GM12874 (cell line): Measurements from ENCODE around the gene SPNS2.

Experiments used
- TF ChIP-seq, protein P1 (sequence below): IDR thresholded peaks from 2 replicates; pipeline ENCODE4 v1.5.1; 2011; ENCODE audit warnings: low read depth, mild to moderate bottlenecking, control low read depth, low read length, moderate library complexity; ENCODE audit not compliant: insufficient read depth

SPNS2 gene

DNA sequence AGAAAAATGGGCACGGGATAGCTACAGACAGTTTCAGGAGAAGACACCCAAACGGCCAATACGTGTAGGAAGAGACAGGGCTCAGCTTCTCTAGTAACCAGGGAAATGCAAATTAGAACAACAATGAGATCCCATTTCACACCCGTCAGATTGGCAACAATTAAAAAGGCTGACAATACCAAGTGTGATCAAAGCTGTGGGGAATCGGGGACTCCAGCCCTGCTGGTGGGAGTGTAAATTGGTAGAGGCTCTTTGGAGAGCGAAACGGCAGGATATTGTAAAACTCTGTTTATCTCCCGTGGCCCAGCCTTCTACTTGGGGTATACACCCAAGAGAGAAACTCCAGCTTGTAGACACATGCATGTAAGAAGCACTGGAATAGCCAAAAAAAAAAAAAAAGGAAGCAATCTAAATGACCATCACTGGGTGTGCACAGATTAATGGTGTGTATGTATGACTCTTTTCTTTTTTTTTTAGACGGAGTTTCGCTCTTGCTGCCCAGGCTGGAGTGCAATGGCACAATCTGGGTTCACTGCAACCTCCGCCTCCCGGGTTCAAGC, 29.0 kb downstream of the SPNS2 start:
- TF ChIP-seq, protein P1, sequence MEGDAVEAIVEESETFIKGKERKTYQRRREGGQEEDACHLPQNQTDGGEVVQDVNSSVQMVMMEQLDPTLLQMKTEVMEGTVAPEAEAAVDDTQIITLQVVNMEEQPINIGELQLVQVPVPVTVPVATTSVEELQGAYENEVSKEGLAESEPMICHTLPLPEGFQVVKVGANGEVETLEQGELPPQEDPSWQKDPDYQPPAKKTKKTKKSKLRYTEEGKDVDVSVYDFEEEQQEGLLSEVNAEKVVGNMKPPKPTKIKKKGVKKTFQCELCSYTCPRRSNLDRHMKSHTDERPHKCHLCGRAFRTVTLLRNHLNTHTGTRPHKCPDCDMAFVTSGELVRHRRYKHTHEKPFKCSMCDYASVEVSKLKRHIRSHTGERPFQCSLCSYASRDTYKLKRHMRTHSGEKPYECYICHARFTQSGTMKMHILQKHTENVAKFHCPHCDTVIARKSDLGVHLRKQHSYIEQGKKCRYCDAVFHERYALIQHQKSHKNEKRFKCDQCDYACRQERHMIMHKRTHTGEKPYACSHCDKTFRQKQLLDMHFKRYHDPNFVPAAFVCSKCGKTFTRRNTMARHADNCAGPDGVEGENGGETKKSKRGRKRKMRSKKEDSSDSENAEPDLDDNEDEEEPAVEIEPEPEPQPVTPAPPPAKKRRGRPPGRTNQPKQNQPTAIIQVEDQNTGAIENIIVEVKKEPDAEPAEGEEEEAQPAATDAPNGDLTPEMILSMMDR, result no peak

DNA sequence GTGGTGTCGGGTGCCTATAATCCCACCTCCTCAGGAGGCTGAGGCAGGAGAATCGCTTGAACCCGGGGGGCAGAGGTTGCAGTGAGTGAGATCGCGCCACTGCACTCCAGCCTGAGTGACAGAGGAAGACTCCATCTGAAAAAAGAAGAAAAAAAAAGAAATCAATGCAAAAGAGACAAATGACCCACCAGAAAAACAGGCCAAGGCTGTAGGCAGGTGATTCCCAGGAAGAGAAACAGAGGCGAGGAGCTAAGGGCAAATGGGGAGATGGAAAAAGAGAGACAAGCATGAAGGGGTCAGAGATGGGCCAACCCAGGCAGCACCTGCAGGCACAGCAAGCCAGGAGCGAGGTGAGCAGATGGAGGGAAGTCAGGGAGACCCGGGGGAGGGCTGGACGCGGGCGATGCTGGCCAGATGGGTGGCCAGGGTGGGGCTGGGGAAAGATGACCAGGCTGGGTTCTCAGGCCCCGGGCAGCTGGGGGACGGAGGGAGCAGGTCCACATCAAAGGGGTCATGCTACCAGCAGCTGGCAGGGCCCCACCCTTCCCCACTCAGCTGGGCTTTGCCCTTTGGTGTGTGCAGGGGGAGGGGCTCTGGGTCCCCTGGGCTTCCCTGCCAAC, 31.0 kb downstream of the SPNS2 start:
- TF ChIP-seq, protein P1, result no peak

DNA sequence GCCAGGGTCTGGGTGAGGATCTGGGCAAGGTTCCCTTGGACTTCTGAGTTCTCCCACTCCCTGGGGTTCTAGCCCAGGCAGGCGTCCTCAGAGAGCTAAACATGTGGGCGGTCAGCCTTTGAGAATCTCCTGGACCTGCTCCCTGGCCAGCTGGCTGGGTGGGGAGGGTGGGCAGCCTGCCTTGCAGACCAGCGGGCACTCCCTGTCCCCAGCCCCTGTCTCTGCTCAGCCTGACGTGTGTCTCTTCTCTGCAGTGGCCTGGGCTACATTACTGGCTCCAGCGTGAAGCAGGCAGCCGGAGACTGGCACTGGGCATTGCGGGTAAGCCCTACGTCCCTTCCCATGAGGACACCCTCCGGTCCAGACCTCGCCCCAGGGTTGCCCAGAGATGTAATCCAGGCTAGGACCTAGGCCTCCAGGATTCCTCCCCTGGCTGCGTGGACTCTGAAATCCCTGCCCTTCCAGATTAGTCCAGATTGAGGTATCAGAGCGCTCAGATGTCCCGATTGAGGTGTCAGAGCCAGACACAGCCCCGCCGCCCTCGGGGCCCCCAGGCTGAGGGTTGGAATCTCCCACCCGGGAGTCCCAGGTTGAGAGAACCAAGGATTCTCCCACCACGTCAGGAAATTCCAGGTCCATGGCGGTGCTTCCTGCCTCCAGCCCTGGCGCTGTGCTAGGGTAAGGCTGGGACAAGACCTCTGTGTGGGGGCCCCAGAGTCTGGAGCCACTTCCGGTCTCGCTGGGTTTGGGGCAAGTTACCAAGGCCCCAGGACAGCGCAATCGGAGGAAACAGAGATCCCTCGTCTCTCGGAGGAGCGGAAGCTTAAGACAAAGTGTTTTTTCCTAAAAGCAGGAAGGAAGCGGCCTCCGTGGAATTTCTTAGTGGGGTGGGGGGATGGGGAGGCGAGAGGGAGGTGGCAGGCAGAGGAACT, 32.4 kb downstream of the SPNS2 start:
- TF ChIP-seq, protein P1, result no peak

DNA sequence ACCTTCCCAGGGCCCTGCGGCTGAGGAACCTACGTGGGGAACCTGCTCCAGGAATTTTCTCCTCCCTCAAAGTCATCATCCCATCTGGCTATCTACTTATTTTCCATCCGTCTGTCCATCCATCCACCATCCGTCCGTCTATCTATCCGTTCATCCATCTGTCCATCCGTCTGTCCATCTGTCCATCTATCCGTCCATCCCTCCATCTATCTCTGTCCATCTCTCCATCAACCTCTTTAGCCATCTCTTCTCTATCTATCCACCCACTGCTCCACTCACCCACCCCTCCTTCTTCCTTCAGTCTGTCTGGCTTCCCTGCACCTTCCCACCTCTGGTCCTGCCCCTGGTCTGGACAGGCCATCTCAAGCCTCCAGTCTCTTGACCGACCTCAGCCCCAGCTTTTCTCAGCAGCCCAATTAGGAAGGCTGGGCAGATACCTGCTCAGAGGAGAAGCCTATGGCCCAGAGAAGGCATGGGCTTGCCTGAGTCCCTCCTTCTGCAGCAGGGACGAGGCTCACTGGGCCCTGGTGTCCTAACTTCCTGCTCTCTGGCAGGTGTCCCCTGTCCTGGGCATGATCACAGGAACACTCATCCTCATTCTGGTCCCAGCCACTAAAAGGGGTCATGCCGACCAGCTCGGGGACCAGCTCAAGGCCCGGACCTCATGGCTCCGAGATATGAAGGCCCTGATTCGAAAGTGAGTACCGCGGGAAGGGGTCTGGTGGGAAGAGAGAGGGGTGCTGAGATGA, 33.5 kb downstream of the SPNS2 start:
- TF ChIP-seq, protein P1, result no peak

DNA sequence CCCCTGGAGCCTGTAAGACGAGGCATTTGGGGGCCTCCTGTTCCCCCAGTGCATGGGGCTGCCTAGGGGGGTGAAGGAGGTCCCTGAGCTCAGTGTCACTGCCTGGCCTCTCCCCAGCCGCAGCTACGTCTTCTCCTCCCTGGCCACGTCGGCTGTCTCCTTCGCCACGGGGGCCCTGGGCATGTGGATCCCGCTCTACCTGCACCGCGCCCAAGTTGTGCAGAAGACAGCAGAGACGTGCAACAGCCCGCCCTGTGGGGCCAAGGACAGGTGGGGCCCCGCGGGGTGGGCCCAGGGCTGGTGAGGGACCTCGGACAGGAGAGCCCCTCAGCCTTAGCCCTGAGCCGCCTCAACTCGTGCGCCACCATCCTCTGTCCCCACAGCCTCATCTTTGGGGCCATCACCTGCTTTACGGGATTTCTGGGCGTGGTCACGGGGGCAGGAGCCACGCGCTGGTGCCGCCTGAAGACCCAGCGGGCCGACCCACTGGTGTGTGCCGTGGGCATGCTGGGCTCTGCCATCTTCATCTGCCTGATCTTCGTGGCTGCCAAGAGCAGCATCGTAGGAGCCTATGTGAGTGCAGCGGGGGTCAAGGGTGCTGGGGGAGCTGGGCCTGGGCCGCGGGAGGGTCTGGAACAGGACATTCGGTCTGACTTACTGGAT, 34.3 kb downstream of the SPNS2 start:
- TF ChIP-seq, protein P1, result no peak

DNA sequence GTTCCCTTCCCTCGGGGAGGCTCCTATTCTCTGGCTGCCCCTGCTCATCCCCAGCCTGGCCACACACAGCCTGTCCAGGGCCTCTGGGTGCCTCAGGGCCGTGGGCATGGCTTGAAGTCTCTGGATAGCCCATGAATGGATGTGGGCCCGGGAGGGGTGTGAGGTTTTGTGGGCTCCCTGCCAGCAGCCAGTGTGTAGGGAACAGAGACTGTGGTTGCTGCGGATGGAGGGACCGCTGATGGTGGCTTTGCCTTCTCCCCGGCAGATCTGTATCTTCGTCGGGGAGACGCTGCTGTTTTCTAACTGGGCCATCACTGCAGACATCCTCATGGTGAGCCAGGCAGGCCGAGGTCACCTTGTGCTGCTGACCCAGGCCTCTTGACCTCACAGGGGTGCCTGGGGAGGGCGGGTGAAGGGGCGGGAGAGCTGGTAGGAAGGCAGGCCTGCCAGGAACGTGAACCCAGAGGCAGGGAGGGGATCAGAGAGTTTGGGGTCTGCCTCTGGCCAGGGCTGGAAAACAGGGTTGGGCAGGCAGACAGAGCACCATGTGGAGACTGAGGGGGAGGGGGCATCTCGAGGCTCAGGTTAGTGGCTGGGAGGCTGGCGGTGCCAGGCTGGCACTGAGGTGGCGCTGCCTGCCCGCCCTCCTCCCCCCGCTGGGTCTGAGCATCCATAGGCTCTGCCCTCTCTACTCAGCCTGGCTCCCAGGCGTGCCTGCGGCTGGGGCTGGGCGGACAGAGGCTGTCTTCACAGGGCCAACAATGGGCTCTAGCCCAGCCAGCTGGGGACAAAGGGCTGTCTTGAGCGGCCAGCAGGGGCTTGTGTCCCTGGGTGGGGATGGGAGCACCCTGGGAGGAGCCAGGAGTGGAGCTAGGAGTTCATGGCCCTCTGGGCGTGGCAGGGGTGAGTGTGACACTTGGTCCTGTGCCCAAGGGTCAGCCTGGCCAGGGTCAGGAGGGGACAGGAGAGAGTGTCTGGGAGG, 35.1 kb downstream of the SPNS2 start:
- TF ChIP-seq, protein P1, result no peak
